K562 (cell line): ENCODE data around the gene COL16A1. TPM values are rescaled to one million over a fixed set of nuclear protein-coding genes. Genes with fewer than 3 reads are reported as not detected.

Experiments used
- ATAC-seq: fragments of 200-7000 bp; cut with Tn5 transposase; 3 replicates; pipeline ENCODE4 v1.9.1; 2020; ENCODE audit warnings: moderate library complexity
- BruUV-seq: library from RNA; stranded (reverse); fragments of 400-500 nt; replicated peaks from 2 replicates; lab custom pipeline; 2021; lab: Mats Ljungman, UMichigan
- CTCF ChIA-PET: fragments of 300-600 bp; formaldehyde crosslinking; extraction: SDS; loops from one replicate; lab custom pipeline; 2021; ENCODE audit warnings: low intra/inter-chr PET ratio; lab: Yijun Ruan, JAX
- POLR2A ChIA-PET: fragments of 300-600, 350-650 bp; sonication (Branson Sonifier 250); formaldehyde crosslinking; extraction: SDS; loops from one replicate; lab custom pipeline; 2021; ENCODE audit warnings: antibody characterized with exemption, inconsistent platforms; lab: Yijun Ruan, JAX
- DNase-seq, 4 experiments: peaks; one replicate each; pipeline versions ENCODE4 v3.0.0 to v3.0.0-alpha.2; 2011 to 2018; ENCODE audit warnings: low spot score in 3 of 4, mixed read lengths in 3 of 4; ENCODE audit errors: extremely low read depth in 1 of 4
- FAIRE-seq: peaks from 2 replicates; lab custom pipeline; 2011; peaks lifted over from hg19 to GRCh38; lab: Jason Lieb, UNC
- H2AFZ ChIP-seq: 2 replicates; pipeline ENCODE4 v1.6.0; 2011; ENCODE audit warnings: low read depth, low read length, control low read depth, inconsistent platforms
- H3K27ac ChIP-seq: fragments of 200-600 bp; 3 replicates; pipeline ENCODE4 v1.8.0; 2011; ENCODE audit warnings: low read depth, mild to moderate bottlenecking, control low read depth, inconsistent platforms, low read length, moderate library complexity, mixed read lengths; ENCODE audit errors: extremely low read depth
- H3K27me3 ChIP-seq, 2 experiments: fragments of 300-600 bp in 1 of 2; 2 replicates in 1 of 2; 3 replicates in 1 of 2; pipeline versions ENCODE4 v1.6.0 to v1.8.0; 2011; ENCODE audit warnings: inconsistent platforms in 2 of 2, low read length in 2 of 2, mild to moderate bottlenecking in 1 of 2, mixed read lengths in 1 of 2, moderate library complexity in 1 of 2; ENCODE audit not compliant: control insufficient read depth in 2 of 2, insufficient read depth in 2 of 2
- H3K36me3 ChIP-seq: fragments of 300-600 bp; 3 replicates; pipeline ENCODE4 v1.8.0; 2011; ENCODE audit warnings: mild to moderate bottlenecking, low read length, inconsistent platforms; ENCODE audit not compliant: control insufficient read depth, insufficient read depth
- H3K4me1 ChIP-seq, 2 experiments: fragments of 200-600 bp in 1 of 2; replicated peaks in 1 of 2; 2 replicates in 1 of 2; 3 replicates in 1 of 2; pipeline versions ENCODE4 v1.5.1 to v1.8.0; 2011; ENCODE audit warnings: inconsistent platforms in 2 of 2, low read length in 2 of 2, mild to moderate bottlenecking in 1 of 2, mixed read lengths in 1 of 2, moderate library complexity in 1 of 2; ENCODE audit not compliant: control insufficient read depth in 2 of 2, insufficient read depth in 2 of 2
- H3K4me2 ChIP-seq: 2 replicates; pipeline ENCODE4 v1.6.1; 2011; ENCODE audit warnings: low read length, control low read depth, inconsistent platforms, mixed read lengths; ENCODE audit not compliant: insufficient read depth
- H3K4me3 ChIP-seq: fragments of 200-600 bp; sonication (generic), shearing (Covaris generic); 2 replicates; pipeline ENCODE4 v1.5.1; 2016; ENCODE audit warnings: control low read depth, inconsistent platforms
- H3K79me2 ChIP-seq: fragments of 200-600 bp; 3 replicates; pipeline ENCODE4 v1.8.0; 2011; ENCODE audit warnings: low read length, inconsistent platforms; ENCODE audit not compliant: control insufficient read depth, insufficient read depth
- H3K9ac ChIP-seq, 2 experiments: 2 replicates each; pipeline versions ENCODE4 v1.6.0 to v1.6.1; 2011; ENCODE audit warnings: low read depth in 2 of 2, low read length in 2 of 2, control low read depth in 1 of 2, inconsistent platforms in 1 of 2, mild to moderate bottlenecking in 1 of 2, mixed read lengths in 1 of 2; ENCODE audit not compliant: insufficient read depth in 1 of 2
- H3K9me1 ChIP-seq: one replicate; pipeline ENCODE4 v1.6.0; 2011; ENCODE audit warnings: inconsistent platforms, mild to moderate bottlenecking, low read length, moderate library complexity; ENCODE audit not compliant: control insufficient read depth, insufficient read depth
- H3K9me3 ChIP-seq: replicated peaks from 2 replicates; pipeline ENCODE4 v1.5.1; 2011; ENCODE audit warnings: low read depth, low read length, inconsistent platforms; ENCODE audit not compliant: control insufficient read depth, insufficient read depth
- H4K20me1 ChIP-seq: replicated peaks from 2 replicates; pipeline ENCODE4 v1.6.1; 2011; ENCODE audit warnings: low read length, inconsistent platforms, mixed read lengths; ENCODE audit not compliant: control insufficient read depth, insufficient read depth
- C11orf30 ChIP-seq: fragments of 450-650 bp; IDR thresholded peaks from 2 replicates; pipeline ENCODE4 v1.6.1; 2016; ENCODE audit warnings: low read depth, mild to moderate bottlenecking
- OTX1 ChIP-seq: fragments of 450-650 bp; formaldehyde crosslinking; IDR thresholded peaks from 2 replicates; pipeline ENCODE4 v1.4.0; 2022; ENCODE audit warnings: mild to moderate bottlenecking
- PYGO2 ChIP-seq: fragments of 450-650 bp; IDR thresholded peaks from 2 replicates; pipeline ENCODE4 v1.6.1; 2016; ENCODE audit warnings: mild to moderate bottlenecking, missing genetic modification characterization, moderate library complexity, missing compliant biosample characterization
- RUNX1 ChIP-seq: sonication (generic); IDR thresholded peaks from 2 replicates; pipeline ENCODE4 v1.6.1; 2016; ENCODE audit warnings: antibody characterized with exemption, low read depth
- ZNF589 ChIP-seq: fragments of 200-800 bp; sonication (Bioruptor generic); IDR thresholded peaks from 2 replicates; pipeline ENCODE4 v1.6.1; 2016; ENCODE audit warnings: low read depth, missing genetic modification characterization, missing compliant biosample characterization
- WGBS: fragments of 100-300 bp; shearing (Covaris generic); methylation state at CpG from one replicate; pipeline ENCODE4 v1.1.6; 2016; ENCODE audit warnings: low coverage, mixed read lengths; ENCODE audit not compliant: insufficient coverage; ENCODE audit errors: missing lambda C conversion rate; 5-methylcytosine and 5-hydroxymethylcytosine counted together
- in situ Hi-C: fragments of 300-500 bp; cut with MboI; formaldehyde crosslinking; loops from 4 replicates; pipeline ENCODE4 v1.15.0; 2018; ENCODE audit warnings: inconsistent platforms, mixed read lengths
- intact Hi-C: fragments of 100-400 bp; cut with micrococcal nuclease; formaldehyde crosslinking; loops from 2 replicates; pipeline ENCODE4 v1.14.2; 2022
- polyA plus RNA-seq, 8 experiments: library from polyadenylated mRNA; depleted of rRNA in 4 of 8; stranded (reverse) in 5 of 8; unstranded in 3 of 8; fragments of >200 nt; fragmentation: Nextera tagmentation in 2 of 8; fragmentation: Illumina TruSeq in 1 of 8; extraction: Ambion mirVana in 2 of 8; extraction: Trizol in 1 of 8; gene quantifications; 2 replicates each; pipeline versions ENCODE4 v1.2.1 to v1.2.3, GENCODE V29; 2011 to 2014; ENCODE audit warnings: inconsistent platforms in 1 of 8, missing spikeins in 1 of 8
- total RNA-seq, 7 experiments: library from RNA; depleted of rRNA in 6 of 7; stranded (reverse); fragments of >200 nt in 6 of 7; fragmentation: Illumina TruSeq in 2 of 7; extraction: Trizol in 2 of 7; gene quantifications; 2 replicates each; pipeline versions ENCODE4 v1.2.1 to v1.2.3, GENCODE V29; 2011 to 2021; ENCODE audit warnings: low replicate concordance in 1 of 7
- TF ChIP-seq, protein P1 (sequence below): fragments of 450-650 bp; conservative IDR thresholded peaks from 2 replicates; pipeline ENCODE4 v1.6.1; 2016; ENCODE audit warnings: missing genetic modification characterization, low read depth, mild to moderate bottlenecking, missing compliant biosample characterization, moderate library complexity
- TF ChIP-seq, protein P2 (sequence below): IDR thresholded peaks from 2 replicates; pipeline ENCODE4 v1.6.1; 2012; ENCODE audit warnings: low read depth, low read length, improper control_type of control experiment, borderline replicate concordance
- TF ChIP-seq, protein P3 (sequence below): fragments of 450-650 bp; IDR thresholded peaks from 2 replicates; pipeline ENCODE4 v1.6.1; 2016; ENCODE audit warnings: low read depth, mild to moderate bottlenecking, moderate library complexity
- TF ChIP-seq, protein P4 (sequence below), 2 experiments: fragments of 450-650 bp; IDR thresholded peaks; 2 replicates each; pipeline ENCODE4 v1.6.1; 2016; ENCODE audit warnings: mild to moderate bottlenecking in 2 of 2, borderline replicate concordance in 1 of 2, low read depth in 1 of 2, moderate library complexity in 1 of 2

COL16A1 gene
- total and polyA plus RNA-seq, 9 of the 15 experiments (the other 6 are each of a cell fraction or from before 2014, with no cell fraction given), result 0.11 to 0.60 (median 0.11) TPM; not detected in 6

DNA sequence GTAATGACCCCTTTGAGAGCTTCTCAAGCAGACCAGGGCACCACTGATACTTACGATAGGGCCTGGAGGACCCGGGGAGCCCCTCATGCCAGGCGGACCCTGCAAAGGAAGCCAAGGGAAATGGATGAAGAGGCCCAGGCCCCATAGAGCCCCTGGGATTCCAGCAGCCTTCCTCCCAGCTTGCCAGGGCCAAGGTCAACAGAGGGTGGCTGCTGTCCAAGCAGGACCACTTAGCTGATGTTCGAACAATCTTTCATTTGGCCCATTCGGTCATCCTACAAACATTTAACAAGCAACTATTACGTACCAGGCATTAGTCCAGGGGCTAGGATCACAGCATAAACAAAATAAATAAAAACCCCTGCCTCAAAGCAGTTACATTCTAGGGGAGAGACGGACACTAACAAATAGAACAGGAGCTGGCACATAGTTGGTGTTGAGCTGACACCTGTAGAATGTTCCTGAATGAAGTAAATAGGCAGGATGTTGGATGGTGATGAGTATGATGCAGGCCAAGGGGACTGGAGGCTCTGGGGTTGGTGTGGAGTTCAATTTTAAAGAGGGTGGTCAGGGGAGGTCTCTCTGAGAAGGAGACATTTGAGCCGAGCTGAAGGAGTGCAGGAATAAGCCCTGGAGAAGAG lies 32.1 kb downstream of the COL16A1 start:
- peaks cover 60 to 100% of the 10 kb centered on the region in 2 experiments for H3K27me3 ChIP-seq
- in situ Hi-C loops, result no loop called here
- peaks cover 13% of the 10 kb centered on the region for H4K20me1 ChIP-seq
- intact Hi-C loops, result no loop called here
- no peak overlapping the region for H3K4me3 ChIP-seq
- no TSS peak for BruUV-seq
- no peak overlapping the region for H2AFZ ChIP-seq
- H3K27ac ChIP-seq, result no peak overlapping the region
- H3K9me1 ChIP-seq, result no peaks in the 10 kb centered on the region
- H3K79me2 ChIP-seq, result no peaks in the 10 kb centered on the region
- ATAC-seq (no peak), DNase-seq (no peak), FAIRE-seq (no peak)
- H3K9me3 ChIP-seq, result no peaks in the 10 kb centered on the region
- H3K9ac ChIP-seq, result 0 out of 4 replicates have a peak overlapping the region, but pooled peaks of 1 of the 2 experiments have one; percentile 19
- CTCF ChIA-PET, result no interaction called here
- WGBS, result 2% methylated on average over 8 of the region's 8 CpGs
- peaks cover 0 to 19% of the 10 kb centered on the region in 2 experiments; a peak in 3 of 5 replicates for H3K4me1 ChIP-seq
- POLR2A ChIA-PET, result interaction anchor here (0.6 to 1.1 kb wide), 3 partner anchors 10 to 508 kb away, joined by 3 to 4 read pairs (median 4); partner anchors contain the start of gene TXLNA
- H3K36me3 ChIP-seq, result no peaks in the 10 kb centered on the region
- H3K4me2 ChIP-seq, result no peak overlapping the region
- TF ChIP-seq OTX1 (CRISPR knock-in tag), result no peak
- TF ChIP-seq, protein P1, sequence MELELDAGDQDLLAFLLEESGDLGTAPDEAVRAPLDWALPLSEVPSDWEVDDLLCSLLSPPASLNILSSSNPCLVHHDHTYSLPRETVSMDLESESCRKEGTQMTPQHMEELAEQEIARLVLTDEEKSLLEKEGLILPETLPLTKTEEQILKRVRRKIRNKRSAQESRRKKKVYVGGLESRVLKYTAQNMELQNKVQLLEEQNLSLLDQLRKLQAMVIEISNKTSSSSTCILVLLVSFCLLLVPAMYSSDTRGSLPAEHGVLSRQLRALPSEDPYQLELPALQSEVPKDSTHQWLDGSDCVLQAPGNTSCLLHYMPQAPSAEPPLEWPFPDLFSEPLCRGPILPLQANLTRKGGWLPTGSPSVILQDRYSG (tag), result no peak
- TF ChIP-seq, protein P2, sequence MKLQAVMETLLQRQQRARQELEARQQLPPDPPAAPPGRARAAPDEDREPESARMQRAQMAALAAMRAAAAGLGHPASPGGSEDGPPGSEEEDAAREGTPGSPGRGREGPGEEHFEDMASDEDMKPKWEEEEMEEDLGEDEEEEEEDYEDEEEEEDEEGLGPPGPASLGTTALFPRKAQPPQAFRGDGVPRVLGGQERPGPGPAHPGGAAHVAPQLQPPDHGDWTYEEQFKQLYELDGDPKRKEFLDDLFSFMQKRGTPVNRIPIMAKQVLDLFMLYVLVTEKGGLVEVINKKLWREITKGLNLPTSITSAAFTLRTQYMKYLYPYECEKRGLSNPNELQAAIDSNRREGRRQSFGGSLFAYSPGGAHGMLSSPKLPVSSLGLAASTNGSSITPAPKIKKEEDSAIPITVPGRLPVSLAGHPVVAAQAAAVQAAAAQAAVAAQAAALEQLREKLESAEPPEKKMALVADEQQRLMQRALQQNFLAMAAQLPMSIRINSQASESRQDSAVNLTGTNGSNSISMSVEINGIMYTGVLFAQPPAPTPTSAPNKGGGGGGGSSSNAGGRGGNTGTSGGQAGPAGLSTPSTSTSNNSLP, result no peak
- no peak for TF ChIP-seq RUNX1
- TF ChIP-seq, protein P3, sequence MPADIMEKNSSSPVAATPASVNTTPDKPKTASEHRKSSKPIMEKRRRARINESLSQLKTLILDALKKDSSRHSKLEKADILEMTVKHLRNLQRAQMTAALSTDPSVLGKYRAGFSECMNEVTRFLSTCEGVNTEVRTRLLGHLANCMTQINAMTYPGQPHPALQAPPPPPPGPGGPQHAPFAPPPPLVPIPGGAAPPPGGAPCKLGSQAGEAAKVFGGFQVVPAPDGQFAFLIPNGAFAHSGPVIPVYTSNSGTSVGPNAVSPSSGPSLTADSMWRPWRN, result no peak
- no peak for TF ChIP-seq ZNF589 (CRISPR knock-in tag)
- TF ChIP-seq PYGO2 (tag), result no peak
- no peak for TF ChIP-seq C11orf30
- TF ChIP-seq, protein P4, sequence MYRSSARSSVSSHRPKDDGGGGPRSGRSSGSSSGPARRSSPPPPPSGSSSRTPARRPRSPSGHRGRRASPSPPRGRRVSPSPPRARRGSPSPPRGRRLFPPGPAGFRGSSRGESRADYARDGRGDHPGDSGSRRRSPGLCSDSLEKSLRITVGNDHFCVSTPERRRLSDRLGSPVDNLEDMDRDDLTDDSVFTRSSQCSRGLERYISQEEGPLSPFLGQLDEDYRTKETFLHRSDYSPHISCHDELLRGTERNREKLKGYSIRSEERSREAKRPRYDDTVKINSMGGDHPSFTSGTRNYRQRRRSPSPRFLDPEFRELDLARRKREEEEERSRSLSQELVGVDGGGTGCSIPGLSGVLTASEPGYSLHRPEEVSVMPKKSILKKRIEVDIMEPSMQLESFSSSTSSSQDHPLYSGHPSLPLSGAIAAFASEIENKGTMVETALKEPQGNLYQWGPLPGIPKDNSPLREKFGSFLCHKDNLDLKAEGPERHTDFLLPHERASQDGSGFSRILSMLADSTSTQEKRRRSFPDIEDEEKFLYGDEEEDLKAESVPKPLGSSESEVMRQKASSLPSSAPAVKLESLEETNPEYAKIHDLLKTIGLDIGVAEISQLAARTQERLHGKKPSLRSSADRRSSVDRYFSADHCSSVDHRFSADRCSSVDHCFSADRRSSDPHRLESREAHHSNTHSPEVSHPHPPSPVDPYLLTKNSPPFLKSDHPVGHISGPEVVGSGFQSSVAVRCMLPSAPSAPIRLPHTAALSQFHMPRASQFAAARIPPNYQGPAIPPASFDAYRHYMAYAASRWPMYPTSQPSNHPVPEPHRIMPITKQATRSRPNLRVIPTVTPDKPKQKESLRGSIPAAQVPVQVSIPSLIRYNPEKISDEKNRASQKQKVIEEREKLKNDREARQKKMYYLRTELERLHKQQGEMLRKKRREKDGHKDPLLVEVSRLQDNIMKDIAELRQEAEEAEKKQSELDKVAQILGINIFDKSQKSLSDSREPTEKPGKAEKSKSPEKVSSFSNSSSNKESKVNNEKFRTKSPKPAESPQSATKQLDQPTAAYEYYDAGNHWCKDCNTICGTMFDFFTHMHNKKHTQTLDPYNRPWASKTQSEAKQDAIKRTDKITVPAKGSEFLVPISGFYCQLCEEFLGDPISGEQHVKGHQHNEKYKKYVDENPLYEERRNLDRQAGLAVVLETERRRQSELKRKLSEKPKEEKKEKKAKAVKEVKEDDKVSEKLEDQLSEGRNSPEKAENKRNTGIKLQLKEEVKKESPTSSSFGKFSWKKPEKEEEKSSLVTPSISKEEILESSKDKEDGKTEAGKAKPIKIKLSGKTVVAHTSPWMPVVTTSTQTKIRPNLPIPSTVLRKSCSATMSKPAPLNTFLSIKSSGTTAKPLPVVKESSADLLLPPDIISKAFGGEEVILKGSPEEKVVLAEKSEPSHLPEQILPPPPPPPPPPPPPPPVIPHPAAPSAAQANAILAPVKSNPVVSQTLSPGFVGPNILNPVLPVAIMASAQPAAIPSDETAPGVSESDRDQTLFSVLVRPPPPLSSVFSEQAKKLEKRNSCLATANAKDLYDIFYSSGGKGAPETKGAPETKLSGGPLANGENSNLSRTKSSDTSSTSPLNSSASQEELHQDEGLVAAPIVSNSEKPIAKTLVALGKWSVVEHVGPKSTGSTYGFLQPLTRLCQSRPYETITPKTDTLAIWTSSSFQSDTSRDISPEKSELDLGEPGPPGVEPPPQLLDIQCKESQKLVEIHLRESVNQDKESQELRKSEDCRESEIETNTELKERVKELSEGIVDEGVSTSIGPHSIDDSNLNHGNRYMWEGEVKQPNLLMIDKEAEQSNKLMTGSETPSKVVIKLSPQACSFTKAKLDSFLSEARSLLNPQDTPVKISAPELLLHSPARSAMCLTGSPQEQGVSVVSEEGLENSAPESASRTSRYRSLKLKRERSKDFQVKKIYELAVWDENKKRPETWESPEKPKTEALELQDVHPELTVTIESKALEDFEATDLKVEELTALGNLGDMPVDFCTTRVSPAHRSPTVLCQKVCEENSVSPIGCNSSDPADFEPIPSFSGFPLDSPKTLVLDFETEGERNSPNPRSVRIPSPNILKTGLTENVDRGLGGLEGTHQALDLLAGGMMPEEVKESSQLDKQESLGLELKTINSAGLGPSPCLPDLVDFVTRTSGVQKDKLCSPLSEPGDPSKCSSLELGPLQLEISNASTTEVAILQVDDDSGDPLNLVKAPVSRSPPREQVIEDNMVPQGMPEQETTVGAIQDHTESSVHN (IDR thresholded peaks at IDR 0.05; ENCODE audit: borderline replicate concordance in 1 of 2, low read depth in 1 of 2), result no peak
